GM12878 (cell line): ENCODE data around the gene EGR1. TPM values are rescaled to one million over a fixed set of nuclear protein-coding genes. Genes with fewer than 3 reads are reported as not detected.

Experiments used
- BHLHE40 ChIP-seq, 2 experiments: fragments of 450-650 bp in 1 of 2; IDR thresholded peaks; 2 replicates each; pipeline ENCODE4 v1.6.1; 2011 to 2017; ENCODE audit warnings: low read depth in 2 of 2, borderline replicate concordance in 1 of 2, improper control_type of control experiment in 1 of 2, low read length in 1 of 2, mild to moderate bottlenecking in 1 of 2
- CEBPZ ChIP-seq: fragments of 150-350 bp; IDR thresholded peaks from 2 replicates; pipeline ENCODE4 v1.6.1; 2016; ENCODE audit warnings: low read depth, low read length
- CHD2 ChIP-seq: IDR thresholded peaks from 2 replicates; pipeline ENCODE4 v1.6.1; 2011; ENCODE audit warnings: low read depth, low read length, improper control_type of control experiment, borderline replicate concordance
- FOXM1 ChIP-seq: IDR thresholded peaks from 2 replicates; pipeline ENCODE4 v1.6.1; 2012; ENCODE audit warnings: low read depth, mild to moderate bottlenecking, inconsistent platforms, low read length, moderate library complexity
- HDAC6 ChIP-seq: fragments of 200-600 bp; sonication (generic); IDR thresholded peaks from one replicate; pipeline ENCODE4 v1.8.0; 2017; ENCODE audit warnings: antibody characterized with exemption; ENCODE audit not compliant: unreplicated experiment
- IRF4 ChIP-seq: IDR thresholded peaks from 2 replicates; pipeline ENCODE4 v1.6.1; 2011; ENCODE audit warnings: low read depth, low read length
- KAT2A ChIP-seq: conservative IDR thresholded peaks from 2 replicates; pipeline ENCODE4 v1.6.1; 2011; ENCODE audit warnings: low read depth, low read length; ENCODE audit not compliant: control insufficient read depth
- KDM1A ChIP-seq: fragments of 200-600 bp; sonication (generic); IDR thresholded peaks from 2 replicates; pipeline ENCODE4 v1.6.1; 2016; ENCODE audit warnings: borderline replicate concordance
- NR2C1 ChIP-seq: fragments of 450-650 bp; IDR thresholded peaks from 2 replicates; pipeline ENCODE4 v1.6.1; 2017; ENCODE audit warnings: antibody characterized with exemption, mild to moderate bottlenecking, moderate library complexity
- PBX3 ChIP-seq: IDR thresholded peaks from 2 replicates; pipeline ENCODE4 v1.6.1; 2011; ENCODE audit warnings: mild to moderate bottlenecking, low read depth, low read length, moderate library complexity; ENCODE audit not compliant: insufficient replicate concordance
- POLR2AphosphoS2 ChIP-seq: IDR thresholded peaks from 2 replicates; pipeline ENCODE4 v1.6.1; 2011; ENCODE audit warnings: low read depth, mild to moderate bottlenecking, low read length, improper control_type of control experiment, moderate library complexity
- POU2F2 ChIP-seq: IDR thresholded peaks from 3 replicates; pipeline ENCODE4 v1.6.1; 2011; ENCODE audit warnings: low read depth, mild to moderate bottlenecking, low read length, borderline replicate concordance
- TAF1 ChIP-seq: IDR thresholded peaks from 2 replicates; pipeline ENCODE4 v1.6.1; 2011; ENCODE audit warnings: mild to moderate bottlenecking, low read depth, low read length, borderline replicate concordance
- ZBED1 ChIP-seq: IDR thresholded peaks from 2 replicates; pipeline ENCODE4 v1.6.1; 2016; ENCODE audit warnings: borderline replicate concordance
- ZBTB11 ChIP-seq: fragments of 450-650 bp; formaldehyde crosslinking; IDR thresholded peaks from 2 replicates; pipeline ENCODE4 v1.5.0; 2022; ENCODE audit warnings: mild to moderate bottlenecking, missing genetic modification characterization
- polyA plus RNA-seq, 11 experiments: library from polyadenylated mRNA; depleted of rRNA in 4 of 11; unstranded in 6 of 11; stranded (reverse) in 5 of 11; fragments of >200 nt; fragmentation: Nextera tagmentation in 4 of 11; fragmentation: Illumina TruSeq in 1 of 11; extraction: Ambion mirVana in 4 of 11; extraction: Trizol in 1 of 11; gene quantifications; 1 replicate in 1 of 11; 2 replicates in 10 of 11; pipeline versions ENCODE4 v1.2.1 to v1.2.3, GENCODE V29; 2011 to 2016; ENCODE audit warnings: inconsistent platforms in 2 of 11, missing spikeins in 2 of 11, low read depth in 1 of 11
- total RNA-seq, 4 experiments: library from RNA; depleted of rRNA in 3 of 4; stranded (reverse); fragments of >200 nt in 3 of 4; fragmentation: Illumina TruSeq in 1 of 4; extraction: Trizol in 1 of 4; gene quantifications; 2 replicates each; pipeline versions ENCODE4 v1.2.1 to v1.2.3, GENCODE V29; 2013 to 2021

EGR1 gene
- total and polyA plus RNA-seq, 10 of the 15 experiments (the other 5 are each of a cell fraction or from before 2014, with no cell fraction given): 0.89 to 7.3 (median 2.5) TPM

- TF ChIP-seq ZBTB11 (CRISPR knock-in tag): no peak
- no peak for TF ChIP-seq IRF4
- peak; percentile 76 for TF ChIP-seq POU2F2
- TF ChIP-seq KAT2A: no peak
- no peak for TF ChIP-seq FOXM1
- TF ChIP-seq PBX3: peak; percentile 17
- peak; percentile 69; the same call in 1 of the 2 replicates for TF ChIP-seq POLR2AphosphoS2
- TF ChIP-seq KDM1A: no peak
- TF ChIP-seq ZBED1: peak; percentile 36; the same call in 1 of the 2 replicates
- TF ChIP-seq CHD2: 0 out of 2 replicates have a peak, but pooled peaks have one; percentile 14
- no peak for TF ChIP-seq CEBPZ
- TF ChIP-seq BHLHE40 (IDR thresholded peaks at IDR 0.05; ENCODE audit: borderline replicate concordance in 1 of 2, low read depth in 2 of 2, low read length in 1 of 2): peak; percentile 58 to 85; a peak in 3 of 4 replicates
- 0 out of 2 replicates have a peak, but pooled peaks have one; percentile 13 for TF ChIP-seq TAF1
- no peak for TF ChIP-seq HDAC6
- TF ChIP-seq NR2C1: no peak
These were observed 4.5 kb downstream of the EGR1 start (continued) for GRCh38 chr5:138469540-138470321.
